A549 (cell line): ENCODE measurements around the gene ZNF526. TPM values are rescaled to one million over a fixed set of nuclear protein-coding genes. Genes with fewer than 3 reads are reported as not detected.
A peak's percentile ranks its signal among the peaks of the same experiment; 100 is the strongest.

ENCODE experiments used
- ATAC-seq, 2 experiments: fragments of 200-7000 bp in 1 of 2; fragments of >200 bp in 1 of 2; cut with Nextera tagmentation in 1 of 2; cut with Tn5 transposase in 1 of 2; 3 replicates each; pipeline versions ENCODE4 v1.8.0 to v1.9.1; 2018 to 2020; ENCODE audit warnings: mild to moderate bottlenecking in 1 of 2, moderate library complexity in 1 of 2
- CTCF ChIA-PET: fragments of 300-600 bp; sonication (Branson Sonifier 250); formaldehyde crosslinking; extraction: SDS; loops from one replicate; lab custom pipeline; 2021; ENCODE audit warnings: antibody characterized with exemption, inconsistent platforms; lab: Yijun Ruan, JAX
- POLR2A ChIA-PET: fragments of 350-600 bp; formaldehyde crosslinking; extraction: SDS; loops from one replicate; lab custom pipeline; 2021; ENCODE audit warnings: antibody characterized with exemption, inconsistent platforms; lab: Yijun Ruan, JAX
- DNase-seq, 2 experiments: peaks; one replicate each; pipeline versions ENCODE4 v3.0.0 to v3.0.0-alpha.2; 2011 to 2016; ENCODE audit warnings: low read depth in 1 of 2, low spot score in 1 of 2
- FAIRE-seq: peaks from 2 replicates; lab custom pipeline; 2011; peaks lifted over from hg19 to GRCh38; lab: Jason Lieb, UNC
- H3K27ac ChIP-seq, 2 experiments: fragments of >200 bp; sonication (Bioruptor Twin); formaldehyde crosslinking; 3 replicates each; pipeline ENCODE4 v1.5.1; 2016 to 2017
- H3K4me1 ChIP-seq: fragments of >200 bp; sonication (Bioruptor Twin); formaldehyde crosslinking; 3 replicates; pipeline ENCODE4 v1.6.1; 2016
- H3K4me2 ChIP-seq: fragments of >200 bp; sonication (Bioruptor Twin); formaldehyde crosslinking; 3 replicates; pipeline ENCODE4 v1.6.1; 2016
- H3K4me3 ChIP-seq: fragments of >200 bp; sonication (Bioruptor Twin); formaldehyde crosslinking; 3 replicates; pipeline ENCODE4 v1.5.1; 2016
- H3K9me3 ChIP-seq: fragments of >200 bp; sonication (Bioruptor Twin); formaldehyde crosslinking; 3 replicates; pipeline ENCODE4 v1.6.1; 2016
- BHLHE40 ChIP-seq: IDR thresholded peaks from 2 replicates; pipeline ENCODE4 v1.6.1; 2012; ENCODE audit warnings: low read depth, low read length, inconsistent platforms
- CBX8 ChIP-seq: fragments of 200-600 bp; sonication (generic); IDR thresholded peaks from 2 replicates; pipeline ENCODE4 v1.6.1; 2016
- EHF ChIP-seq: fragments of 250-450 bp; sonication (Bioruptor Pico); IDR thresholded peaks from 2 replicates; pipeline ENCODE4 v1.5.0; 2020; ENCODE audit warnings: mild to moderate bottlenecking
- ELK1 ChIP-seq: fragments of 150-350 bp; IDR thresholded peaks from 2 replicates; pipeline ENCODE4 v1.6.1; 2014; ENCODE audit warnings: low read depth, mild to moderate bottlenecking, low read length
- EP300 ChIP-seq, 2 experiments: fragments of >200 bp; sonication (Bioruptor Twin); formaldehyde crosslinking; IDR thresholded peaks; 2 replicates in 1 of 2; 3 replicates in 1 of 2; pipeline ENCODE4 v1.6.1; 2016 to 2017
- FOSB ChIP-seq: fragments of 250-450 bp; sonication (Bioruptor Pico); IDR thresholded peaks from 2 replicates; pipeline ENCODE4 v1.5.0; 2020; ENCODE audit warnings: mild to moderate bottlenecking, moderate library complexity
- FOXS1 ChIP-seq: fragments of 250-450 bp; sonication (Bioruptor Pico); IDR thresholded peaks from 2 replicates; pipeline ENCODE4 v1.5.0; 2020; ENCODE audit warnings: mild to moderate bottlenecking, moderate library complexity
- HOXA7 ChIP-seq: fragments of 250-450 bp; sonication (Bioruptor Pico); IDR thresholded peaks from 2 replicates; pipeline ENCODE4 v1.5.0; 2020; ENCODE audit warnings: mild to moderate bottlenecking, moderate library complexity
- HOXB13 ChIP-seq: fragments of 250-450 bp; sonication (Bioruptor Pico); IDR thresholded peaks from 2 replicates; pipeline ENCODE4 v1.5.0; 2020; ENCODE audit warnings: low read depth, mild to moderate bottlenecking, moderate library complexity
- HOXB5 ChIP-seq: fragments of 250-450 bp; sonication (Bioruptor Pico); IDR thresholded peaks from 2 replicates; pipeline ENCODE4 v1.5.0; 2020; ENCODE audit warnings: mild to moderate bottlenecking, moderate library complexity
- JUN ChIP-seq, 2 experiments: fragments of >200 bp; sonication (Bioruptor Twin); formaldehyde crosslinking; IDR thresholded peaks; 2 replicates in 1 of 2; 3 replicates in 1 of 2; pipeline ENCODE4 v1.6.1; 2016 to 2017
- MAFK ChIP-seq: fragments of 450-650 bp; IDR thresholded peaks from 2 replicates; pipeline ENCODE4 v1.6.1; 2014; ENCODE audit not compliant: partially characterized antibody
- MAZ ChIP-seq: fragments of 150-350 bp; IDR thresholded peaks from 2 replicates; pipeline ENCODE4 v1.6.1; 2014; ENCODE audit warnings: antibody characterized with exemption, low read depth, low read length, borderline replicate concordance
- RAD21 ChIP-seq, 2 experiments: fragments of >200 bp in 1 of 2; sonication (Bioruptor Twin) in 1 of 2; formaldehyde crosslinking in 1 of 2; IDR thresholded peaks in 1 of 2; conservative IDR thresholded peaks in 1 of 2; 2 replicates in 1 of 2; 3 replicates in 1 of 2; pipeline ENCODE4 v1.6.1; 2012 to 2018; ENCODE audit warnings: inconsistent platforms in 1 of 2
- RFX5 ChIP-seq: fragments of 450-650 bp; IDR thresholded peaks from 2 replicates; pipeline ENCODE4 v1.7.1; 2014; ENCODE audit warnings: antibody characterized with exemption, mild to moderate bottlenecking, moderate library complexity
- SMC3 ChIP-seq: fragments of >200 bp; sonication (Bioruptor Twin); formaldehyde crosslinking; IDR thresholded peaks from 3 replicates; pipeline ENCODE4 v1.6.1; 2018; ENCODE audit warnings: inconsistent platforms
- SREBF2 ChIP-seq: fragments of 450-650 bp; IDR thresholded peaks from 2 replicates; pipeline ENCODE4 v1.6.1; 2014; ENCODE audit warnings: mild to moderate bottlenecking, moderate library complexity
- TP53 ChIP-seq: fragments of 250-450 bp; sonication (Bioruptor Pico); IDR thresholded peaks from 2 replicates; pipeline ENCODE4 v1.5.0; 2021; ENCODE audit warnings: mild to moderate bottlenecking, moderate library complexity
- ZC3H11A ChIP-seq: fragments of 450-650 bp; IDR thresholded peaks from 2 replicates; pipeline ENCODE4 v1.6.1; 2014; ENCODE audit warnings: antibody characterized with exemption, mild to moderate bottlenecking
- ZNF302 ChIP-seq: fragments of 250-450 bp; sonication (Bioruptor Pico); IDR thresholded peaks from 2 replicates; pipeline ENCODE4 v1.9.0; 2021; ENCODE audit warnings: inconsistent platforms, mild to moderate bottlenecking, moderate library complexity
- WGBS: methylation state at CpG from one replicate; pipeline ENCODE4 v1.1.6; 2017; ENCODE audit errors: missing lambda C conversion rate; 5-methylcytosine and 5-hydroxymethylcytosine counted together
- polyA plus RNA-seq, 4 experiments: library from polyadenylated mRNA; depleted of rRNA in 3 of 4; stranded (reverse); fragments of >200 nt; fragmentation: RNase III in 1 of 4; extraction: RNeasy Plus Mini Kit Qiagen cat#74134 plus additional on column Dnase treatment in 1 of 4; gene quantifications; 2 replicates in 3 of 4; 3 replicates in 1 of 4; pipeline ENCODE4 v1.2.3, GENCODE V29; 2011 to 2017
- TF ChIP-seq, protein P1 (sequence below): IDR thresholded peaks from 2 replicates; pipeline ENCODE4 v1.6.1; 2012
- TF ChIP-seq, protein P2 (sequence below): fragments of >200 bp; sonication (Bioruptor Twin); formaldehyde crosslinking; IDR thresholded peaks from 3 replicates; pipeline ENCODE4 v1.6.1; 2016
- TF ChIP-seq, protein P3 (sequence below): IDR thresholded peaks from 2 replicates; pipeline ENCODE4 v1.6.1; 2012

Gene ZNF526
- polyA plus RNA-seq, 2 of the 4 experiments (the other 2 are of a cell fraction), result 7.1 to 12.9 TPM

GRCh38 chr19:42229855-42230351 lies 9.8 kb downstream of the ZNF526 start:
- H3K4me1 ChIP-seq, result peaks cover 11% of the 10 kb centered on the region; the same call in 2 of the 3 replicates
- H3K4me2 ChIP-seq, result no peak overlapping the region
- ChIA-PET CTCF (interaction anchor here (0.6 to 12.7 kb wide), 10 partner anchors 9 to 149 kb away, joined by 3 to 185 read pairs (median 3); partner anchors contain the start of genes GSK3A, PAFAH1B3 and ZNF526), POLR2A (interaction anchor here (0.6 to 1.7 kb wide), 2 partner anchors 13 to 28 kb away, joined by 7 to 13 read pairs; partner anchors contain the start of gene GSK3A)
- no peak for TF ChIP-seq HOXA7 (CRISPR knock-in tag)
- TF ChIP-seq ELK1, result no peak
- no peak for TF ChIP-seq FOXS1 (CRISPR knock-in tag)
- TF ChIP-seq MAFK, result peak; percentile 34
- TF ChIP-seq JUN (IDR thresholded peaks at IDR 0.05), result peak in 1 of 2 experiments; percentile 4; a peak in 1 of 5 replicates
- peak; percentile 36 to 56; a peak in 5 of 6 replicates for ATAC-seq
- H3K4me3 ChIP-seq, result no peak overlapping the region
- no peaks in the 10 kb centered on the region for H3K9me3 ChIP-seq
- DNase-seq, result peak in 1 of 2 experiments; percentile 65
- peak overlapping the region in 1 of 2 experiments; percentile 29; a peak in 3 of 6 replicates for H3K27ac ChIP-seq
- WGBS, result 83% methylated on average over 8 of the region's 8 CpGs
- peak; percentile 97 for FAIRE-seq

DNA sequence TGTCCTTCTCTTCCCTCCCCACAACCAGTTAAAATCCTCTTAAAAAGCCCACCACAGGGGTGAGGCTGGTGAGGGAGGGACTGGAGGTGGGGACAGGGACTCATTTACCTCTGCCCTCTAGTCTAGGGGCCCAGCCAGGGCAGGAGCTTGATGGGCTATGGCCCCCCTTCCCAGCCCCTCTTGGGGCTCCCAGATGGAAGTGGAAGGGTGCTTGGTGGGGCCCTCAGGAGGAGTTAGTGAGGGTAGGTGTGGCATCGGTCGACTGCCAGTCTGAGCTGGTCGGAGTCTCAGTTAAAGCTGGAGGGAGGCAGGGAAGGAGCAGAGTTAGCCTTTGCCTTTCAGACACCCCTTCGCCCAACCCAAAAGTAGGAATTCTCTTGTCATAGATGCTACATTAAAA lies 10.5 kb downstream of the ZNF526 start:
- FAIRE-seq, result no peak
- WGBS, result 91% methylated on average over 4 of the region's 4 CpGs
- Histone ChIP-seq H3K4me3 (no peak overlapping the region), H3K4me1 (peaks cover 11% of the 10 kb centered on the region; the same call in 2 of the 3 replicates), H3K27ac (peak overlapping the region in 1 of 2 experiments; percentile 29; a peak in 1 of 6 replicates), H3K9me3 (no peaks in the 10 kb centered on the region)
- POLR2A ChIA-PET, result interaction anchor here (0.5 to 1.7 kb wide), 2 partner anchors 12 to 72 kb away, joined by 7 to 13 read pairs; partner anchors contain the start of genes GSK3A and PAFAH1B3
- DNase-seq, result no peak
- TF ChIP-seq, protein P1, sequence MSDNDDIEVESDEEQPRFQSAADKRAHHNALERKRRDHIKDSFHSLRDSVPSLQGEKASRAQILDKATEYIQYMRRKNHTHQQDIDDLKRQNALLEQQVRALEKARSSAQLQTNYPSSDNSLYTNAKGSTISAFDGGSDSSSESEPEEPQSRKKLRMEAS, result no peak
- no peak for TF ChIP-seq EHF (CRISPR knock-in tag)
- no peak for TF ChIP-seq TP53 (CRISPR knock-in tag)
- TF ChIP-seq BHLHE40, result no peak
- TF ChIP-seq, protein P2, sequence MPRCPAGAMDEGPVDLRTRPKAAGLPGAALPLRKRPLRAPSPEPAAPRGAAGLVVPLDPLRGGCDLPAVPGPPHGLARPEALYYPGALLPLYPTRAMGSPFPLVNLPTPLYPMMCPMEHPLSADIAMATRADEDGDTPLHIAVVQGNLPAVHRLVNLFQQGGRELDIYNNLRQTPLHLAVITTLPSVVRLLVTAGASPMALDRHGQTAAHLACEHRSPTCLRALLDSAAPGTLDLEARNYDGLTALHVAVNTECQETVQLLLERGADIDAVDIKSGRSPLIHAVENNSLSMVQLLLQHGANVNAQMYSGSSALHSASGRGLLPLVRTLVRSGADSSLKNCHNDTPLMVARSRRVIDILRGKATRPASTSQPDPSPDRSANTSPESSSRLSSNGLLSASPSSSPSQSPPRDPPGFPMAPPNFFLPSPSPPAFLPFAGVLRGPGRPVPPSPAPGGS, result no peak
- no peak for TF ChIP-seq RFX5
- no peak for TF ChIP-seq MAFK
- TF ChIP-seq HOXB13 (CRISPR knock-in tag), result no peak
- TF ChIP-seq ZC3H11A, result no peak
- TF ChIP-seq EP300 (IDR thresholded peaks at IDR 0.05), result no peak
- TF ChIP-seq MAZ, result no peak
- TF ChIP-seq, protein P3, sequence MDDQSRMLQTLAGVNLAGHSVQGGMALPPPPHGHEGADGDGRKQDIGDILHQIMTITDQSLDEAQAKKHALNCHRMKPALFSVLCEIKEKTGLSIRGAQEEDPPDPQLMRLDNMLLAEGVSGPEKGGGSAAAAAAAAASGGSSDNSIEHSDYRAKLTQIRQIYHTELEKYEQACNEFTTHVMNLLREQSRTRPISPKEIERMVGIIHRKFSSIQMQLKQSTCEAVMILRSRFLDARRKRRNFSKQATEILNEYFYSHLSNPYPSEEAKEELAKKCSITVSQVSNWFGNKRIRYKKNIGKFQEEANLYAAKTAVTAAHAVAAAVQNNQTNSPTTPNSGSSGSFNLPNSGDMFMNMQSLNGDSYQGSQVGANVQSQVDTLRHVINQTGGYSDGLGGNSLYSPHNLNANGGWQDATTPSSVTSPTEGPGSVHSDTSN, result no peak
- no peak for TF ChIP-seq ZNF302 (CRISPR knock-in tag)
- no peak for TF ChIP-seq RAD21 (conservative IDR thresholded peaks at IDR 0.05 in 1 of 2, IDR thresholded peaks at IDR 0.05 in 1 of 2)
- no peak for TF ChIP-seq HOXA7 (CRISPR knock-in tag)
- no peak for TF ChIP-seq HOXB5 (CRISPR knock-in tag)
- no peak for TF ChIP-seq SREBF2
- TF ChIP-seq CBX8, result no peak
- TF ChIP-seq FOSB, result no peak
- TF ChIP-seq SMC3, result no peak
- TF ChIP-seq, all 56 proteins: peak for 0
- CTCF ChIA-PET, result interaction anchor here (0.6 to 12.7 kb wide), 7 partner anchors 9 to 122 kb away, joined by 3 to 185 read pairs (median 4); partner anchors contain the start of genes GSK3A and ZNF526
- no peak overlapping the region for H3K4me2 ChIP-seq
- ATAC-seq, result peak in 1 of 2 experiments; percentile 3; a peak in 2 of 6 replicates
